Measurements from ENCODE around the gene PPIL4.

Gene PPIL4

DNA sequence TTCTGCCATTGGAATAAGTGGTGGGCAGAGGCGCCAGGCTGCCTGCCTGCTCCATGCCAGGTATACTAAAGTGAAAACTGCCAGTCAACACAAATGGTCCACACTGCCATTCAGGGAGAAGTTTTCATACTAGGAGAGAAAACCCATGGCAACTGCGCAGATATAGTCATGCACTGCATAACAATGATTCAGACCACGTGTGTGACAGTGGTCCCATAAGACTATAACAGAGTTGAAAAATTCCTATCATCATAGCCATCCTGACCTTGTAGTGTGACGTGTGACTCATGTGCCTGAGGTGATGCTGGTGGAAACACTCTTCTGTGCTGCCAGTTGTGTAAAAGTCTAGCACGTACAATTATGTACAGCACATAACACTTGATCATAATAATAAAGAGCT, 86.1 kb downstream of the PPIL4 start:
- DNase-seq (ENCODE audit: low read depth in 2 of 2): no peak

DNA sequence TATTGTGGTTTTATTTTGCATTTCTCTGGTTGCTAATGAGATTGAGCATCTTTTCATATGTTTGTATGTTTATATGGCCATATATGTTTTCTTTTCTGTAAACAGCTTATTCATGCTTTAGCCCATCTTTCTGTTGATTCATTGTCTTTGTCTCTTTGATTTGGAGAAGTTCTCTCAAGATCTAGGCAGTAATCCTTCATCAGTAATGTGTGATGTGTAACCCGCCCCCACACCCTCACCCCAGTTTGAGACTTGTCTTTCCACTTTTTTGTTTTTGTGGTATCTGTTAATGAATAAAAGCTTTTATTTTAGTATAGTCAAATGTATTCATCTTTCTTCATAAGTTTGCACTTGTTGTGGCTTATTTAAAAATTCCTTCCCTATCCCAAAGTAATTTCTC, 87.0 kb downstream of the PPIL4 start:
- DNase-seq (ENCODE audit: low read depth in 2 of 2): no peak

DNA sequence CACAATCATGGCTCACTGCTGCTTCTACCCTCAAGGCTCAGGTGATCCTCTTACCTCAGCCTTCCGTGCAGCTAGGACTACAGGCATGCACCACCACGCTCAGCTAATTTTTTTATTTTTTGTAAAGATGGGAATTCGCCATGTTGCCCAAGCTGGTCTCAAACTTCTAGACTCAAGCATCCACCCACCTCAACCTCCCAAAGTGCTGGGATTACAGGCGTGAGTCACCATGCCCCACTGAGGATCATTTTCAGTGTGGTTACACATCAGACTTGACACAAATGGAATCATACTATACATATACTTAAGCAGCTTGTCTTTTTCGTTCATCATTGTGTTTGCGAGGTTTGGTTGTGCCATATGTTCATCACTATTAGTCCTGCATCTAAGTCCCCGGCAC, 87.6 kb downstream of the PPIL4 start:
- DNase-seq (ENCODE audit: low read depth in 2 of 2): no peak

DNA sequence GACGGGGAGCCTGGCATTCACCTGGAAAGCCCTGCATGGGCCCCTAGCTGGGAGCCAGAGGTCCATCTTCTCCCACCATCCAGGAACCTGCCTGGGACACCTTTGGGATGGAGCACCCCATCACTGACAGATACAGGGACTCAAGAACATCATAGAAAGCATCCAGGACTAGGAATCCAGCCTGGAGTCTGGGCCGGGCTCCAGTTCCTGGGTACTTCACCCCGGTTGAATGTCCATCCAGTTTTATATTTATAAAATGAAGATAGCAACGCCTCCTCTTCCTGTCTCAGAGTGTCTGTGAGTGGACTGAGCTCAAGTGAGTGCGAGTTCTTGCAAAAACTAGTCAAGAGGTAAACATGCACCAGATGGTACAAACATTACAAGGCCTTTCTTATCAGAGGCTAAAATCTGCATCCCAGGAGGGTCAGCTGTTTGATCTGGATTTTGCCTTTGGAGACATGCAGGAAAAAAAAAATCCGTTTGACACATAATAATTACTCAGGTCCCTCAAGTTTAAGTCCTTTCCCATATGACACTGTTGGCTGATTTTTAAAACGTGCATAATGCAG, 88.4 kb downstream of the PPIL4 start:
- DNase-seq (ENCODE audit: low read depth in 2 of 2): no peak

DNA sequence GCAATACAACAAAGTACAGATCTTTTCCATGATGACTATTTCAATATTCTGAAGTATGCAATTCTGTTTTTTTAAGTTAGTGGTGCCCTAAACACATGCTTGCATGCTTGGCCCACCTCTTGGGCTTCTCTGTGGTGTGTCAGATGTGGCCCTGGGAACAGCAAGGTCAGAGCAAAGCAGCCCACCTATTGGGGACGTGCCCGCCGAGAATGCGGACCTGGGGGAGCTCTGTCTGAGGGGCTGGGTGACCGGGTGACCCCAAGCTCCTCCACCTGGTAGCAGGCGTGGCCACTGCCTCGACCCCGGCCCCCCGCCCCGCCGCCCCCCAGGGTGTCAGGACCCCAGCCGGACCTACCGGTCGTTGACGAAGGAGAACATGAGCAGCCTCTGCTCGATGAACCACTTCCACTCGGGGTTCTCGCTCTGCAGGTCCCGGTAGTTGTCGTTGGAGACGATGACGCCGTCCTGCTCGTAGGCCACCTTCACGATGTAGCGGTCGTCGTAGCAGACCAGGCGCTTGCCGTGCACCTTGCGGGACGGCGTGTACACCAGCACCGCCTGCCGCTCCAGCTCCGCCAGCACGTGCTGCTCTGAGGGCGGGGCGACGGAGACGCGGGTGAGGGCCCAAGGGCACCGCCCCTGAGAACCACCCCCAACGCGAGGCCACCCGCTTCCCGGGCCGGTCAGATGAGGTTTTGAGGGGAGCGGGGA, 89.4 kb downstream of the PPIL4 start:
- DNase-seq (ENCODE audit: low read depth in 2 of 2): no peak

DNA sequence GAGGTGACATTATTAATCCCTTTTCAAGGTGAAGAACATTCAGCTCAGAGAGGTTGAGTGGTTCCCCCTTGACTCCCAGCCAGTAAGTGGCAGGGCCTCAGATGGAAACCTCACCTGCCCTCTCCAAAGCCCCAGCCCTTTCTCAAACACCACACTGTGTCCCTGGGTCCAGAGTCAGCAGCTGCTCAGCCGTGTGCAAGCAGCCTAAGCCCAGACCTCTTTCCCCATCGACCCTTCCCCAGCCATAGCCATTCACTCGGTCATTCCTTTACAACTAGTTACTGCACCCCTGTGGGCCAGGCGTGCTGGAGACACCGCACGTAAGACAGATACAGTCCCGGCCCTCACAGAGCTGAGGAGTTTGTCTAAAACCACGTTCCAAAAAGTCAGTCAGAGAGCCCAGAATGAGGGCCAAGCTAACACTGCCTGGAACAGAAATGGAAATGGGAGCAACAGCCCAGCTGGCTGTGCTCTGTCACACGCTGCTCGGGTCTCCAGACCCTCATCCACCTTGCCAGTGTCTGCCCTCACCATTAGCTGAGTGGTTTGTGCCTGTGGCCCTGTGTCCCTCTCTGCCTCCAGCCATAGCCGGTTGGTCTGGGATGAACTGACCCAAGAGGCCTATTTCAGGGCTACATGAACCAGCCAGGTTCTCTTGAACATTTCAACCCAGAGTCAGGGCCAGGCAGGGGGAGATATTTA, 90.7 kb downstream of the PPIL4 start:
- DNase-seq (ENCODE audit: low read depth in 2 of 2): no peak

Data from activated CD8-positive, alpha-beta memory T cell treated with anti-CD3 and anti-CD28 coated beads for 4 hours (primary cell).